ENCODE measurements around the gene EVI2A. TPM values are rescaled to one million over a fixed set of nuclear protein-coding genes. Genes with fewer than 3 reads are reported as not detected.

The EVI2A gene
- total RNA-seq, 2 donors from 2014 or later = 3.1 TPM; not detected in 1

GRCh38 chr17:31320241-31320640 lies 1.2 kb downstream of the EVI2A start:
- no peak overlapping the region for H3K4me3 ChIP-seq
- intact Hi-C loops (cut with DNase I) = no loop called here
- no peaks in the 10 kb centered on the region for H3K9me3 ChIP-seq
- 84 to 90% methylated on average over 2 of the region's 2 CpGs for WGBS, 2 donors
- H3K27ac ChIP-seq = no peak overlapping the region
- no peaks in the 10 kb centered on the region for H3K36me3 ChIP-seq (replicated peaks in 1 of 2; ENCODE audit: insufficient read depth in 1 of 2, low read depth in 2 of 2)
- TF ChIP-seq POLR2A (IDR thresholded peaks at IDR 0.05) = no peak
- no peak for TF ChIP-seq CTCF (IDR thresholded peaks at IDR 0.05)
- peaks cover 4% of the 10 kb centered on the region for H3K4me1 ChIP-seq
- H3K27me3 ChIP-seq = no peaks in the 10 kb centered on the region
- ATAC-seq (no peak), DNase-seq (no peak)

- Histone ChIP-seq H3K4me3 (no peak overlapping the region), H3K9me3 (no peaks in the 10 kb centered on the region)
Measured at GRCh38 chr17:31318851-31319661, 2.4 kb downstream of the EVI2A start.

GRCh38 chr17:31318298-31318801 lies 3.1 kb downstream of the EVI2A start:
- TF ChIP-seq CTCF (IDR thresholded peaks at IDR 0.05) = no peak
- TF ChIP-seq POLR2A (IDR thresholded peaks at IDR 0.05) = no peak
- DNase-seq (peak in 3 of 4 donors; percentile 31 to 65 (median 34)), ATAC-seq (no peak)
- no peaks in the 10 kb centered on the region for H3K27me3 ChIP-seq
- intact Hi-C loops (cut with DNase I) = no loop called here
- H3K4me1 ChIP-seq = peaks cover 4% of the 10 kb centered on the region
- no peaks in the 10 kb centered on the region for H3K9me3 ChIP-seq
- no peak overlapping the region for H3K4me3 ChIP-seq
- H3K27ac ChIP-seq = peak overlapping the region in 1 of 4 donors; percentile 59
- WGBS, 2 donors = 68 to 70% methylated on average over 8 of the region's 8 CpGs
- no peaks in the 10 kb centered on the region for H3K36me3 ChIP-seq (replicated peaks in 1 of 2; ENCODE audit: insufficient read depth in 1 of 2, low read depth in 2 of 2)

More at GRCh38 chr17:31318851-31319661, 2.4 kb downstream of the EVI2A start:
- DNase-seq (no peak), ATAC-seq (no peak)
- Histone ChIP-seq H3K27me3 (no peaks in the 10 kb centered on the region), H3K4me1 (peaks cover 4% of the 10 kb centered on the region), H3K27ac (peak overlapping the region in 1 of 4 donors; percentile 59), H3K36me3 (replicated peaks in 1 of 2; ENCODE audit: insufficient read depth in 1 of 2, low read depth in 2 of 2) (no peaks in the 10 kb centered on the region)
- 70 to 87% methylated on average over 5 of the region's 5 CpGs for WGBS, 2 donors
- intact Hi-C loops (cut with DNase I) = no loop called here
- no peak for TF ChIP-seq CTCF (IDR thresholded peaks at IDR 0.05)
- TF ChIP-seq POLR2A (IDR thresholded peaks at IDR 0.05) = no peak

GRCh38 chr17:31314782-31315100 lies 6.7 kb downstream of the EVI2A start:
- intact Hi-C loops (cut with DNase I) = no loop called here
- no peaks in the 10 kb centered on the region for H3K36me3 ChIP-seq (replicated peaks in 1 of 2; ENCODE audit: insufficient read depth in 1 of 2, low read depth in 2 of 2)
- H3K9me3 ChIP-seq = no peaks in the 10 kb centered on the region
- DNase-seq (no peak), ATAC-seq (no peak)
- no peak for TF ChIP-seq CTCF (IDR thresholded peaks at IDR 0.05)
- H3K27ac ChIP-seq = peak overlapping the region in 1 of 4 donors; percentile 55
- H3K4me3 ChIP-seq = no peak overlapping the region
- 79 to 90% methylated on average over 3 of the region's 3 CpGs for WGBS, 2 donors
- H3K4me1 ChIP-seq = peaks cover 4% of the 10 kb centered on the region
- no peaks in the 10 kb centered on the region for H3K27me3 ChIP-seq
